Measurements from ENCODE around the gene ZAP70. TPM values are rescaled to one million over a fixed set of nuclear protein-coding genes. Genes with fewer than 3 reads are reported as not detected.

Gene ZAP70
- total and polyA plus RNA-seq, 10 of the 15 experiments (the other 5 are each of a cell fraction or from before 2014, with no cell fraction given), result 0.18 to 2.9 (median 1.2) TPM; not detected in 1

GRCh38 chr2:97736185-97736584 is 22.8 kb downstream of the ZAP70 start:
- POLR2A ChIA-PET, result no interaction called here
- no TSS peak for BruUV-seq (replicated peaks)
- in situ Hi-C loops (cut with MboI), result loop anchor here (10.0 kb wide), 2 partner anchors 649 to 1671 kb away; no protein-coding TSS in a partner anchor

More at GRCh38 chr2:97736185-97736584, 22.8 kb downstream of the ZAP70 start:
- Histone ChIP-seq H3K36me3 (ENCODE audit: control insufficient read depth in 2 of 2, insufficient read depth in 2 of 2, low read length in 1 of 2) (no peaks in the 10 kb centered on the region), H3K4me3 (no peak overlapping the region), H3K27me3 (replicated peaks in 1 of 2; ENCODE audit: control insufficient read depth in 2 of 2, insufficient read depth in 2 of 2, low read length in 1 of 2) (no peaks in the 10 kb centered on the region), H3K4me1 (ENCODE audit: control insufficient read depth, insufficient read depth, low read length) (no peaks in the 10 kb centered on the region), H3K79me2 (ENCODE audit: control insufficient read depth, insufficient read depth, low read length) (no peaks in the 10 kb centered on the region), H4K20me1 (ENCODE audit: control insufficient read depth, insufficient read depth) (no peaks in the 10 kb centered on the region), H3K4me2 (ENCODE audit: control insufficient read depth, insufficient read depth) (no peak overlapping the region), H3K9me3 (replicated peaks; ENCODE audit: control insufficient read depth, insufficient read depth, low read length) (no peaks in the 10 kb centered on the region), H3K27ac (ENCODE audit: control insufficient read depth, insufficient read depth) (no peak overlapping the region), H2AFZ (ENCODE audit: control insufficient read depth, low read depth, low read length) (no peak overlapping the region), H3K9ac (ENCODE audit: control insufficient read depth, insufficient read depth, low read length) (no peak overlapping the region)
- TF ChIP-seq NR2C1 (IDR thresholded peaks at IDR 0.05) (no peak), CUX1 (IDR thresholded peaks at IDR 0.05; ENCODE audit: insufficient replicate concordance, low read depth, low read length) (no peak), IKZF1 (conservative IDR thresholded peaks at IDR 0.05) (no peak), ATF3 (IDR thresholded peaks at IDR 0.05; ENCODE audit: borderline replicate concordance, extremely low read depth, low read depth, low read length) (no peak), HCFC1 (IDR thresholded peaks at IDR 0.05; ENCODE audit: low read length) (no peak), USF1 (IDR thresholded peaks at IDR 0.05; ENCODE audit: borderline replicate concordance, extremely low read length, insufficient read depth, low read depth, low read length) (no peak), CREM (IDR thresholded peaks at IDR 0.05; ENCODE audit: low read depth) (no peak)
- DNase-seq (ENCODE audit: low read depth, low spot score) (no peak), FAIRE-seq (no peak), ATAC-seq (no peak)
- ChIA-PET CTCF (no interaction called here), RAD21 (ENCODE audit: unreplicated experiment) (no interaction called here), SMC1A (ENCODE audit: uncharacterized antibody, unreplicated experiment) (no interaction called here)
- 42% methylated on average over 4 of the region's 4 CpGs for WGBS (ENCODE audit: insufficient coverage, insufficient replicate concordance, low lambda C conversion rate, missing lambda C conversion rate)
- intact Hi-C loops (cut with micrococcal nuclease; ENCODE audit: unreplicated experiment), result no loop called here
